K562 (cell line): ENCODE results near the gene USP1. TPM values are rescaled to one million over a fixed set of nuclear protein-coding genes. Genes with fewer than 3 reads are reported as not detected.
A peak's percentile ranks its signal among the peaks of the same experiment; 100 is the strongest.

Source experiments
- ATAC-seq: fragments of 200-7000 bp; cut with Tn5 transposase; 3 replicates; pipeline ENCODE4 v1.9.1; 2020; ENCODE audit warnings: moderate library complexity
- BruUV-seq: library from RNA; stranded (reverse); fragments of 400-500 nt; replicated peaks from 2 replicates; lab custom pipeline; 2021; lab: Mats Ljungman, UMichigan
- CTCF ChIA-PET: fragments of 300-600 bp; formaldehyde crosslinking; extraction: SDS; loops from one replicate; lab custom pipeline; 2021; ENCODE audit warnings: low intra/inter-chr PET ratio; lab: Yijun Ruan, JAX
- POLR2A ChIA-PET: fragments of 300-600, 350-650 bp; sonication (Branson Sonifier 250); formaldehyde crosslinking; extraction: SDS; loops from one replicate; lab custom pipeline; 2021; ENCODE audit warnings: antibody characterized with exemption, inconsistent platforms; lab: Yijun Ruan, JAX
- DNase-seq, 4 experiments: peaks; one replicate each; pipeline versions ENCODE4 v3.0.0 to v3.0.0-alpha.2; 2011 to 2018; ENCODE audit warnings: low spot score in 3 of 4, mixed read lengths in 3 of 4; ENCODE audit errors: extremely low read depth in 1 of 4
- FAIRE-seq: peaks from 2 replicates; lab custom pipeline; 2011; peaks lifted over from hg19 to GRCh38; lab: Jason Lieb, UNC
- H2AFZ ChIP-seq: 2 replicates; pipeline ENCODE4 v1.6.0; 2011; ENCODE audit warnings: low read depth, low read length, control low read depth, inconsistent platforms
- H3K27ac ChIP-seq: fragments of 200-600 bp; 3 replicates; pipeline ENCODE4 v1.8.0; 2011; ENCODE audit warnings: low read depth, mild to moderate bottlenecking, control low read depth, inconsistent platforms, low read length, moderate library complexity, mixed read lengths; ENCODE audit errors: extremely low read depth
- H3K27me3 ChIP-seq, 2 experiments: fragments of 300-600 bp in 1 of 2; 2 replicates in 1 of 2; 3 replicates in 1 of 2; pipeline versions ENCODE4 v1.6.0 to v1.8.0; 2011; ENCODE audit warnings: inconsistent platforms in 2 of 2, low read length in 2 of 2, mild to moderate bottlenecking in 1 of 2, mixed read lengths in 1 of 2, moderate library complexity in 1 of 2; ENCODE audit not compliant: control insufficient read depth in 2 of 2, insufficient read depth in 2 of 2
- H3K36me3 ChIP-seq: fragments of 300-600 bp; 3 replicates; pipeline ENCODE4 v1.8.0; 2011; ENCODE audit warnings: mild to moderate bottlenecking, low read length, inconsistent platforms; ENCODE audit not compliant: control insufficient read depth, insufficient read depth
- H3K4me1 ChIP-seq, 2 experiments: fragments of 200-600 bp in 1 of 2; replicated peaks in 1 of 2; 2 replicates in 1 of 2; 3 replicates in 1 of 2; pipeline versions ENCODE4 v1.5.1 to v1.8.0; 2011; ENCODE audit warnings: inconsistent platforms in 2 of 2, low read length in 2 of 2, mild to moderate bottlenecking in 1 of 2, mixed read lengths in 1 of 2, moderate library complexity in 1 of 2; ENCODE audit not compliant: control insufficient read depth in 2 of 2, insufficient read depth in 2 of 2
- H3K4me2 ChIP-seq: 2 replicates; pipeline ENCODE4 v1.6.1; 2011; ENCODE audit warnings: low read length, control low read depth, inconsistent platforms, mixed read lengths; ENCODE audit not compliant: insufficient read depth
- H3K4me3 ChIP-seq: fragments of 200-600 bp; sonication (generic), shearing (Covaris generic); 2 replicates; pipeline ENCODE4 v1.5.1; 2016; ENCODE audit warnings: control low read depth, inconsistent platforms
- H3K79me2 ChIP-seq: fragments of 200-600 bp; 3 replicates; pipeline ENCODE4 v1.8.0; 2011; ENCODE audit warnings: low read length, inconsistent platforms; ENCODE audit not compliant: control insufficient read depth, insufficient read depth
- H3K9ac ChIP-seq, 2 experiments: 2 replicates each; pipeline versions ENCODE4 v1.6.0 to v1.6.1; 2011; ENCODE audit warnings: low read depth in 2 of 2, low read length in 2 of 2, control low read depth in 1 of 2, inconsistent platforms in 1 of 2, mild to moderate bottlenecking in 1 of 2, mixed read lengths in 1 of 2; ENCODE audit not compliant: insufficient read depth in 1 of 2
- H3K9me1 ChIP-seq: one replicate; pipeline ENCODE4 v1.6.0; 2011; ENCODE audit warnings: inconsistent platforms, mild to moderate bottlenecking, low read length, moderate library complexity; ENCODE audit not compliant: control insufficient read depth, insufficient read depth
- H3K9me3 ChIP-seq: replicated peaks from 2 replicates; pipeline ENCODE4 v1.5.1; 2011; ENCODE audit warnings: low read depth, low read length, inconsistent platforms; ENCODE audit not compliant: control insufficient read depth, insufficient read depth
- H4K20me1 ChIP-seq: replicated peaks from 2 replicates; pipeline ENCODE4 v1.6.1; 2011; ENCODE audit warnings: low read length, inconsistent platforms, mixed read lengths; ENCODE audit not compliant: control insufficient read depth, insufficient read depth
- ATF1 ChIP-seq, 2 experiments: fragments of 450-650 bp in 1 of 2; IDR thresholded peaks; 2 replicates each; pipeline ENCODE4 v1.6.1; 2016; ENCODE audit warnings: missing compliant biosample characterization in 1 of 2, missing genetic modification characterization in 1 of 2
- KHSRP ChIP-seq: fragments of 450-650 bp; IDR thresholded peaks from 2 replicates; pipeline ENCODE4 v1.6.1; 2017
- MXI1 ChIP-seq: IDR thresholded peaks from 2 replicates; pipeline ENCODE4 v1.6.1; 2011; ENCODE audit warnings: low read depth, mild to moderate bottlenecking, improper control_type of control experiment, low read length
- SNRNP70 ChIP-seq: fragments of 200-400 bp; formaldehyde crosslinking; optimal IDR thresholded peaks from 2 replicates; pipeline ENCODE3; 2017; ENCODE audit warnings: low read depth, low read length
- ZNF75A ChIP-seq: fragments of 450-650 bp; formaldehyde crosslinking; IDR thresholded peaks from 2 replicates; pipeline ENCODE4 v1.4.0; 2020; ENCODE audit warnings: mild to moderate bottlenecking
- WGBS: fragments of 100-300 bp; shearing (Covaris generic); methylation state at CpG from one replicate; pipeline ENCODE4 v1.1.6; 2016; ENCODE audit warnings: low coverage, mixed read lengths; ENCODE audit not compliant: insufficient coverage; ENCODE audit errors: missing lambda C conversion rate; 5-methylcytosine and 5-hydroxymethylcytosine counted together
- in situ Hi-C: fragments of 300-500 bp; cut with MboI; formaldehyde crosslinking; loops from 4 replicates; pipeline ENCODE4 v1.15.0; 2018; ENCODE audit warnings: inconsistent platforms, mixed read lengths
- intact Hi-C: fragments of 100-400 bp; cut with micrococcal nuclease; formaldehyde crosslinking; loops from 2 replicates; pipeline ENCODE4 v1.14.2; 2022
- polyA plus RNA-seq, 8 experiments: library from polyadenylated mRNA; depleted of rRNA in 4 of 8; stranded (reverse) in 5 of 8; unstranded in 3 of 8; fragments of >200 nt; fragmentation: Nextera tagmentation in 2 of 8; fragmentation: Illumina TruSeq in 1 of 8; extraction: Ambion mirVana in 2 of 8; extraction: Trizol in 1 of 8; gene quantifications; 2 replicates each; pipeline versions ENCODE4 v1.2.1 to v1.2.3, GENCODE V29; 2011 to 2014; ENCODE audit warnings: inconsistent platforms in 1 of 8, missing spikeins in 1 of 8
- total RNA-seq, 7 experiments: library from RNA; depleted of rRNA in 6 of 7; stranded (reverse); fragments of >200 nt in 6 of 7; fragmentation: Illumina TruSeq in 2 of 7; extraction: Trizol in 2 of 7; gene quantifications; 2 replicates each; pipeline versions ENCODE4 v1.2.1 to v1.2.3, GENCODE V29; 2011 to 2021; ENCODE audit warnings: low replicate concordance in 1 of 7
- TF ChIP-seq, protein P1 (sequence below), 2 experiments: IDR thresholded peaks; 2 replicates each; pipeline ENCODE4 v1.6.1; 2011; ENCODE audit warnings: borderline replicate concordance in 1 of 2, control low read depth in 1 of 2, low read depth in 1 of 2, low read length in 1 of 2, mild to moderate bottlenecking in 1 of 2, mixed read lengths in 1 of 2, moderate library complexity in 1 of 2; ENCODE audit not compliant: insufficient read depth in 1 of 2, insufficient read length in 1 of 2, poor library complexity in 1 of 2, severe bottlenecking in 1 of 2; ENCODE audit errors: extremely low read depth in 1 of 2
- TF ChIP-seq, protein P2 (sequence below), 3 experiments: IDR thresholded peaks in 2 of 3; conservative IDR thresholded peaks in 1 of 3; 2 replicates each; pipeline ENCODE4 v1.5.1; 2011 to 2012; ENCODE audit warnings: low read length in 3 of 3, mild to moderate bottlenecking in 3 of 3, control low read depth in 2 of 3, improper control_type of control experiment in 1 of 3, inconsistent platforms in 1 of 3, low read depth in 1 of 3, mixed read lengths in 1 of 3, moderate library complexity in 1 of 3; ENCODE audit not compliant: insufficient read depth in 2 of 3
- TF ChIP-seq, protein P3 (sequence below): fragments of 450-650 bp; IDR thresholded peaks from 2 replicates; pipeline ENCODE4 v1.6.1; 2016; ENCODE audit warnings: mild to moderate bottlenecking
- TF ChIP-seq, protein P4 (sequence below): fragments of 150-350 bp; IDR thresholded peaks from 2 replicates; pipeline ENCODE4 v1.6.1; 2014; ENCODE audit warnings: low read depth, mild to moderate bottlenecking, low read length, borderline replicate concordance

Gene USP1
- total and polyA plus RNA-seq, 9 of the 15 experiments (the other 6 are each of a cell fraction or from before 2014, with no cell fraction given) = 27.3 to 87.9 (median 51.7) TPM

DNA sequence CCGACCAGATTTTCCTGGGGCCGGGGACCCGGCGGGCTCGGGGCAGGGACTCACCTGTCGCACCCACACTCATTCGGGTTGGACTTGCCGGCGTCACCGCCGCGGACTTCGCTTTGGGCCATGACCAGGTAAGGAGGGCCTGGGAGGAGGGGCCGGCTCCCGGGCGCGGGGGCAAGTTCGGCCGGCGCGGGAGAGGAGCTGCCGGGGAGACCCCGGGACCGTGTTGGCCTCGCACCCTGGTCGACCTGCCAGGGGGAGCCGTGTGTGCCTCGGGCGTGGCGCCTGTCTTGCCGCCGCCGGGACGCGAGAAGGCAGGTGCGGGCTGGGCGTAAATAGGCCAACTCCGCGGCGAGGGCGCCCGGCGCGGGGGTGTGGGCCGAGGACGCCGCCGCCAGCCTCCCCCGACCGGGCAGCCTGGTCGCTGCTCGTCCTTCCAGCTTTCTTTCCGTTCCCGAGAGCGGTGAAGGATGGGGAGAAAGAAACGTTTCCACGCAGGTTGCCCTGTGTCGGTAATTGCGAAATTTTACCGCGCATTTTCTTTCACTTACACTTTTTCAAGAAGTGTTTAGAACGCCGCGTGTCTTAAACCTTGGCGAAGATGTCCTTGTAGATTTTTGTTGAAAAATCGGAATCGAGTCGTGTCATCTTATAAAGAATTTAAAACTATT, 558 bp downstream of the USP1 start (continued):
- TF ChIP-seq, protein P1, sequence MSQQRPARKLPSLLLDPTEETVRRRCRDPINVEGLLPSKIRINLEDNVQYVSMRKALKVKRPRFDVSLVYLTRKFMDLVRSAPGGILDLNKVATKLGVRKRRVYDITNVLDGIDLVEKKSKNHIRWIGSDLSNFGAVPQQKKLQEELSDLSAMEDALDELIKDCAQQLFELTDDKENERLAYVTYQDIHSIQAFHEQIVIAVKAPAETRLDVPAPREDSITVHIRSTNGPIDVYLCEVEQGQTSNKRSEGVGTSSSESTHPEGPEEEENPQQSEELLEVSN (IDR thresholded peaks at IDR 0.05; ENCODE audit: borderline replicate concordance in 1 of 2, extremely low read depth in 1 of 2, insufficient read depth in 1 of 2, insufficient read length in 1 of 2, low read depth in 1 of 2, low read length in 1 of 2, poor library complexity in 1 of 2, severe bottlenecking in 1 of 2) = peak in 1 of 2 experiments; percentile 12

DNA sequence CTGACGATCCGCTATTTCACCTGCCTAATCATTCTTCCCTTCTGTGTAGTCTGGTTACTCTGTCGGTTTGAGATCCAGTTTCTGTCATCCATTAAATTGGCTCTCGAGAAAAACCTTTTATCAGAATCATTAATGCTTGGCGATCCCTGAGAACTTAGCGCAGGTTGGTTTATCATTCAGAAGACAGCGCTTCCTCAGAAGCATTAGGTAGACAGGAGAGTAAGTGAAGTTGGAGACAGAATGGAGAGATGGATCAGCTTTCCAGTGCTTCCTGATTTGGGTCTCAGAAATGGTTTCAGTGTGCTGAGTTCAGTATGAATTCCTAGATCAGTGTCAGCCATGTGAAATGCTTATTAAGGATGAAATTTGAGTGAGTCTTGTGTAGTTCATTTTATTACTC, 1.3 kb downstream of the USP1 start:
- H3K9ac ChIP-seq = peak overlapping the region; percentile 97 to 100
- 2% methylated on average over 7 of the region's 7 CpGs for WGBS
- H3K79me2 ChIP-seq = peaks cover 71% of the 10 kb centered on the region
- peak overlapping the region; percentile 92 for H3K4me2 ChIP-seq
- peaks cover 6% of the 10 kb centered on the region; the same call in 1 of the 2 replicates for H4K20me1 ChIP-seq
- peak overlapping the region; percentile 97 for H3K27ac ChIP-seq
- no TSS peak for BruUV-seq
- peaks cover 2 to 17% of the 10 kb centered on the region in 2 experiments; a peak in 4 of 5 replicates for H3K4me1 ChIP-seq
- CTCF ChIA-PET = no interaction called here
- FAIRE-seq (peak; percentile 37), DNase-seq (peak in 1 of 4 experiments; percentile 41), ATAC-seq (0 out of 3 replicates have a peak, but pooled peaks have one; percentile 2)
- H3K36me3 ChIP-seq = peaks cover 32% of the 10 kb centered on the region
- H3K4me3 ChIP-seq = peak overlapping the region; percentile 89
- H3K9me1 ChIP-seq = no peaks in the 10 kb centered on the region
- H3K9me3 ChIP-seq = no peaks in the 10 kb centered on the region
- H2AFZ ChIP-seq = no peak overlapping the region
- H3K27me3 ChIP-seq = no peaks in the 10 kb centered on the region
- POLR2A ChIA-PET = interaction anchor here (0.6 to 2.9 kb wide), 2 partner anchors 10 to 144 kb away, joined by 3 to 12 read pairs; no protein-coding TSS in a partner anchor
- in situ Hi-C loops = no loop called here
- intact Hi-C loops = loop anchor here (5.0 kb wide), 1 partner anchor 1386 kb away; no protein-coding TSS in a partner anchor
- TF ChIP-seq ATF1 (CRISPR knock-in tag; IDR thresholded peaks at IDR 0.05) = no peak
- no peak for TF ChIP-seq ATF1 (tag; IDR thresholded peaks at IDR 0.05)
- TF ChIP-seq, protein P2, sequence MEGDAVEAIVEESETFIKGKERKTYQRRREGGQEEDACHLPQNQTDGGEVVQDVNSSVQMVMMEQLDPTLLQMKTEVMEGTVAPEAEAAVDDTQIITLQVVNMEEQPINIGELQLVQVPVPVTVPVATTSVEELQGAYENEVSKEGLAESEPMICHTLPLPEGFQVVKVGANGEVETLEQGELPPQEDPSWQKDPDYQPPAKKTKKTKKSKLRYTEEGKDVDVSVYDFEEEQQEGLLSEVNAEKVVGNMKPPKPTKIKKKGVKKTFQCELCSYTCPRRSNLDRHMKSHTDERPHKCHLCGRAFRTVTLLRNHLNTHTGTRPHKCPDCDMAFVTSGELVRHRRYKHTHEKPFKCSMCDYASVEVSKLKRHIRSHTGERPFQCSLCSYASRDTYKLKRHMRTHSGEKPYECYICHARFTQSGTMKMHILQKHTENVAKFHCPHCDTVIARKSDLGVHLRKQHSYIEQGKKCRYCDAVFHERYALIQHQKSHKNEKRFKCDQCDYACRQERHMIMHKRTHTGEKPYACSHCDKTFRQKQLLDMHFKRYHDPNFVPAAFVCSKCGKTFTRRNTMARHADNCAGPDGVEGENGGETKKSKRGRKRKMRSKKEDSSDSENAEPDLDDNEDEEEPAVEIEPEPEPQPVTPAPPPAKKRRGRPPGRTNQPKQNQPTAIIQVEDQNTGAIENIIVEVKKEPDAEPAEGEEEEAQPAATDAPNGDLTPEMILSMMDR (IDR thresholded peaks at IDR 0.05 in 2 of 3, conservative IDR thresholded peaks at IDR 0.05 in 1 of 3; ENCODE audit: insufficient read depth in 2 of 3, low read depth in 1 of 3, low read length in 3 of 3) = no peak
- TF ChIP-seq MXI1 = no peak
- TF ChIP-seq, protein P3, sequence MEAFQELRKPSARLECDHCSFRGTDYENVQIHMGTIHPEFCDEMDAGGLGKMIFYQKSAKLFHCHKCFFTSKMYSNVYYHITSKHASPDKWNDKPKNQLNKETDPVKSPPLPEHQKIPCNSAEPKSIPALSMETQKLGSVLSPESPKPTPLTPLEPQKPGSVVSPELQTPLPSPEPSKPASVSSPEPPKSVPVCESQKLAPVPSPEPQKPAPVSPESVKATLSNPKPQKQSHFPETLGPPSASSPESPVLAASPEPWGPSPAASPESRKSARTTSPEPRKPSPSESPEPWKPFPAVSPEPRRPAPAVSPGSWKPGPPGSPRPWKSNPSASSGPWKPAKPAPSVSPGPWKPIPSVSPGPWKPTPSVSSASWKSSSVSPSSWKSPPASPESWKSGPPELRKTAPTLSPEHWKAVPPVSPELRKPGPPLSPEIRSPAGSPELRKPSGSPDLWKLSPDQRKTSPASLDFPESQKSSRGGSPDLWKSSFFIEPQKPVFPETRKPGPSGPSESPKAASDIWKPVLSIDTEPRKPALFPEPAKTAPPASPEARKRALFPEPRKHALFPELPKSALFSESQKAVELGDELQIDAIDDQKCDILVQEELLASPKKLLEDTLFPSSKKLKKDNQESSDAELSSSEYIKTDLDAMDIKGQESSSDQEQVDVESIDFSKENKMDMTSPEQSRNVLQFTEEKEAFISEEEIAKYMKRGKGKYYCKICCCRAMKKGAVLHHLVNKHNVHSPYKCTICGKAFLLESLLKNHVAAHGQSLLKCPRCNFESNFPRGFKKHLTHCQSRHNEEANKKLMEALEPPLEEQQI = no peak
- TF ChIP-seq SNRNP70 = no peak
- TF ChIP-seq, protein P4, sequence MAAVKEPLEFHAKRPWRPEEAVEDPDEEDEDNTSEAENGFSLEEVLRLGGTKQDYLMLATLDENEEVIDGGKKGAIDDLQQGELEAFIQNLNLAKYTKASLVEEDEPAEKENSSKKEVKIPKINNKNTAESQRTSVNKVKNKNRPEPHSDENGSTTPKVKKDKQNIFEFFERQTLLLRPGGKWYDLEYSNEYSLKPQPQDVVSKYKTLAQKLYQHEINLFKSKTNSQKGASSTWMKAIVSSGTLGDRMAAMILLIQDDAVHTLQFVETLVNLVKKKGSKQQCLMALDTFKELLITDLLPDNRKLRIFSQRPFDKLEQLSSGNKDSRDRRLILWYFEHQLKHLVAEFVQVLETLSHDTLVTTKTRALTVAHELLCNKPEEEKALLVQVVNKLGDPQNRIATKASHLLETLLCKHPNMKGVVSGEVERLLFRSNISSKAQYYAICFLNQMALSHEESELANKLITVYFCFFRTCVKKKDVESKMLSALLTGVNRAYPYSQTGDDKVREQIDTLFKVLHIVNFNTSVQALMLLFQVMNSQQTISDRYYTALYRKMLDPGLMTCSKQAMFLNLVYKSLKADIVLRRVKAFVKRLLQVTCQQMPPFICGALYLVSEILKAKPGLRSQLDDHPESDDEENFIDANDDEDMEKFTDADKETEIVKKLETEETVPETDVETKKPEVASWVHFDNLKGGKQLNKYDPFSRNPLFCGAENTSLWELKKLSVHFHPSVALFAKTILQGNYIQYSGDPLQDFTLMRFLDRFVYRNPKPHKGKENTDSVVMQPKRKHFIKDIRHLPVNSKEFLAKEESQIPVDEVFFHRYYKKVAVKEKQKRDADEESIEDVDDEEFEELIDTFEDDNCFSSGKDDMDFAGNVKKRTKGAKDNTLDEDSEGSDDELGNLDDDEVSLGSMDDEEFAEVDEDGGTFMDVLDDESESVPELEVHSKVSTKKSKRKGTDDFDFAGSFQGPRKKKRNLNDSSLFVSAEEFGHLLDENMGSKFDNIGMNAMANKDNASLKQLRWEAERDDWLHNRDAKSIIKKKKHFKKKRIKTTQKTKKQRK = no peak
- TF ChIP-seq ZNF75A = no peak
- no peak for TF ChIP-seq KHSRP
